Measurements from ENCODE around the gene FUCA2.

Gene FUCA2, protein sequence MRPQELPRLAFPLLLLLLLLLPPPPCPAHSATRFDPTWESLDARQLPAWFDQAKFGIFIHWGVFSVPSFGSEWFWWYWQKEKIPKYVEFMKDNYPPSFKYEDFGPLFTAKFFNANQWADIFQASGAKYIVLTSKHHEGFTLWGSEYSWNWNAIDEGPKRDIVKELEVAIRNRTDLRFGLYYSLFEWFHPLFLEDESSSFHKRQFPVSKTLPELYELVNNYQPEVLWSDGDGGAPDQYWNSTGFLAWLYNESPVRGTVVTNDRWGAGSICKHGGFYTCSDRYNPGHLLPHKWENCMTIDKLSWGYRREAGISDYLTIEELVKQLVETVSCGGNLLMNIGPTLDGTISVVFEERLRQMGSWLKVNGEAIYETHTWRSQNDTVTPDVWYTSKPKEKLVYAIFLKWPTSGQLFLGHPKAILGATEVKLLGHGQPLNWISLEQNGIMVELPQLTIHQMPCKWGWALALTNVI

DNA sequence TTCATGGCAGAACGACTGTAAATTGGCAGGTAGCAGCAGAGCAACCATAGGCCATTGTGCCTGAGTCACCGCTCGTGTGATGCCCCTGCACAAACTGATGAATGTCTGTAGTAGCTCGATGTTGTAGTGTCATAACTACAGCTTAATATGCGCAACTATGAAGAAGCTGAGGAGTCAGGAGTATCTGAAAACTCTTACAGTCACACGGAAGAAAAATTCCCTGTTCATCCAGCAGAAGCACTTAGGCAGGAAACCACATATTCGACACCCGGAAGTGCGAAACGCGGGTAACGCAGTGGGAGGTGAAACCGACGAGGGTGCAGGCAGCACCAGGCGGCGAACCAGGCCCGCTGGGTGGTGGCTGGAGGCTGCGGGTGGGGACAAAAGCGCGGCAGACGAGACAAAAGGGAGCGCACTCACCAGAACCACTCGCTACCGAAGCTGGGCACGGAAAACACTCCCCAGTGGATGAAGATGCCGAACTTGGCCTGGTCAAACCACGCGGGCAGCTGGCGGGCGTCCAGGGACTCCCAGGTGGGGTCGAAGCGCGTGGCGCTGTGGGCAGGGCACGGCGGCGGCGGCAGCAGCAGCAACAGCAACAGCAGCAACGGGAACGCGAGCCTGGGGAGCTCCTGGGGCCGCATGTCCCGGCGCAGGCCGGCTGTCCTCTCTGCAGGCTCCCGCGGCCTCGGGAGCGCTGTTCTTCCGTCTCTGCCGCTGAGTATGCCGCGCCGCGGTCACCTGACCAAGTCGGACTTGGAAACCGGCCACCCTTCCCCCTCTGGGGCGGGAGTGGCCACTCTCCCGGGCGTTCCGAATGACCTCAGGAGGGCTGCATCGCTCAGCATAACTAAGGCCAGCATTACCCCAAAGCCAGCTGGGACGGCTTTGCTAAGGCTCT, at the start of gene FUCA2:
Gene FUCA2, minus strand, starts transcription at position 730 of the 901 bp plus-strand sequence. Its CDS starts 86 bp downstream, at position 644.
- DNase-seq = peak; percentile 67

DNA sequence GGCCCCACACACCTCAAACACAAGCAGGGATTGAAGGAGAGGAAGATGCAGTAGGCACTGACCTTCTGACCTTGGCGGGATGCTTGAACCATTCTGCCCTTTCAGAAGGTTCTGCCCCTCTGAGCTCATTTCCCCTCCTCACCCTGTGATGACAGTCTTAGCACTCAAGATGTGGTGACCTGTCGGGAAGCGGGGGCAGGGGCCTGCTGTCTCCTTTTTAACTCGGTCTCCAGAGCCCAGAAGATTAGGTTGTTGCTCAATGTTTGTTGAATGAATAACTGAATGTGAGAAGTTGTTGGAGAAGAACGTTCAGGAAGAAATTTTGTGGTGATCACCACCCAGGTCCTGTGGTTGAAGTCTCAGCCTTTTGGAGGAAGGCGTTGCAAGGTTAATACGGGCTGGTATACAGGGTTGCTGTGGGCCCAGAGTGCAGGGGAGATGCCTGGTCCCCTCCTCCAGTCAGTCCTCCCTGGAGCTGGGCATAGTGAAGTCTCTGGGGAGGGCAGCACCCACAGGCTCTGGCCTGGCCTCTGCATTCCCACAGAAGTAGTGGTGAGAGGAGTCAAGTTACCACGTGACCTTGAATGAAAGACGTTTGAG, 49.7 kb upstream of the FUCA2 start:
- DNase-seq = no peak

DNA sequence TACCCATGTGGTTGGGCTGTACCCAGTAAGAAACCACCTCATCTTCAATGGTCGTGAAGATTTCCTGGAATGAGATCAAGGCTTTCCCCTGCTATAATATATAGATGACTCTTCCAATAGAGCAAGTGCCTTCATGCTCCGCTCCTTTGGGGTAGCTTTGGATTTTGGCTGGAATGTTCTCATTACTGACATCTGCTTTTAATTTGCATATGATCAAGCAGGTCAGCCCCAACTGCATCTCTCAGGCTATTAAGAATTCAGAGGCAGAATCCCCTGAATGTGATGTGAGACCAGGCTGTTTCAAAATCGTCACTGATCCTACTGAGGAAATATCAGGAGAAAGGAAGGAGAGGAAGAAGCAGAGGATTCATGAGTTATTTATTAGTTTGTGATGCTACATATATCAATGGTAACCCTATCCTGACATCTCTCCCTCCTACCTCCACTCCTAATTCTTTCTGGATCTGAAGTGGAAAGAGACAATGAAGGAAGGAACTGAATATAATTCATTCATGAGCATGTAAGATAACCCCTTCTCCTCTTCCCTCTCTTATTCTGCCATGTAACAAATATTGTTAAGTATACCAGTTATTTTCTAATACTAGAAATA, 47.6 kb upstream of the FUCA2 start:
- DNase-seq = no peak

DNA sequence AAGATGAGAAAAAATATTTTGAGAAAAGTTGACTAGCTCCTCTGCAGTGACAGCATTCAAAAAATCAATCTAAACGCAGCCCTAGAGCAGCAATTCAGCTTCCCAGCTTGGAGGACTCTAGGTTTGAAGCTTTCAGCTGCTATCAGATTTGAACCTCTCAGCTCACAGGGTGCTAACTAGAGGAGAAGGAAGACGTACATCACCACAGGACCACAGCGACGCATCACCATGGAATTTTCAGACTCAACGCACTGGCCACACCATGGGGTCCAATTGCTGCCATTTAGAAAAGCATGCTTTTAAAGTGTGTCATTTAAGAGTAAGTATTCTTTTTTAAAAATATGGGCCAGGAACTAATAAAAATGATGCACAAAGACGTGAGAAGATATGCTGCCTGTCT, 45.0 kb upstream of the FUCA2 start:
- peak; percentile 56 for DNase-seq

DNA sequence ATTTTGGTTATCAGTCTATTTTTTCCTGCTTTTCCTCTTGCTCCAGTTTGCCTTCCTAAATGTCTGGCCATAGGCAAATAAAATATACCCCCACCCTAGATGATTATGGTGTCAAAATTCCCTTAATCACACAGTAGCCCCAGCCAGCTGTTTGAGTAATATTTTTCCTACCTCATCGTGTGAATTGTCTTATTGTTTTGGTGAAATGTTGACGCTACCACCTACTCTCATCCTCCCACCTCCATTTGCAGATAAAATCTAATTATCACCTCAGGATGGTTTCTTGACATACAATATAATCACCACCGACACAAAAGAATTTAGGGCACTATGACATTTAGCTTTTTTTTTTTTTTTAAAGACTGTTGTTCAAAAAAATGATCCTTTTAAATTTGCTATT, 44.1 kb upstream of the FUCA2 start:
- DNase-seq = no peak

DNA sequence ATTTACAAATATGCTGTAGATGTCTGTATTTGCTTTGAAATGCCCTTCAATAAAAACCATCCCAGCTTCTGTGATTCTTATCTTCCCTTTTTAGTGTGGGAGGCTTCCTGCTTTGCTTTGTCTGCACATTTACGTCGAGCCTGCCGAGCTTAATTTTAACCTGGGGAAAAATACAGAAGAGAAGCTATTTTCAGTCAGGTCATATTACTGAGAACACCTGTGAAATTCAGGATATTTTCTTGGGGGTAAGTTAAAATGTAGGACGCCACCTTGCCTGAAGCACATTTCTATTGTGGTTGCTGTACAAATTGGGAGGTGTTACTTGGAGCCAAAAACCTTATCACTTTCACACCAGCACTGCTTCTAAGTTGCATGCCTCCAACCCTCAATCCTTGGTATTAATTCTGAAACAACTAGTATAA, 43.6 kb upstream of the FUCA2 start:
- no peak for DNase-seq

DNA sequence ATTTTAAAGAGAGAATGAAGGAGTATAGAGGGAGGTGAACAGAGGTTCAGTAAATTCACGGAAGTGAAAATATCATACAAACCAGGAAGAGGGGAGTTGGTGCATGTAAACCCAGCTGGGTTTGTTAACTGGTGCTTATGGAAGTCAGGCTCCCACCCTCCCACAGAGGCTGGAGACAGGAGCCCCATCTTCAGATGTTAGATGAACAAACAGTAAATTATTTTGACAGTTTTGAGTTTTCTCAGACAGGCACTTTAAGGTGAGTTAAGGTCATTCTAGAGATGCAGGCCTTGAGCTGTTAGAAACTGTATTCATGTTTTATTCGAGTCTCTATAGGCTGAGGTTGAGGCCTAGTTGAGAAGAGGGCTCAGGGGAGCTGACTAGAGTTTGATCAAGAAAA, 41.8 kb upstream of the FUCA2 start:
- DNase-seq = no peak

DNA sequence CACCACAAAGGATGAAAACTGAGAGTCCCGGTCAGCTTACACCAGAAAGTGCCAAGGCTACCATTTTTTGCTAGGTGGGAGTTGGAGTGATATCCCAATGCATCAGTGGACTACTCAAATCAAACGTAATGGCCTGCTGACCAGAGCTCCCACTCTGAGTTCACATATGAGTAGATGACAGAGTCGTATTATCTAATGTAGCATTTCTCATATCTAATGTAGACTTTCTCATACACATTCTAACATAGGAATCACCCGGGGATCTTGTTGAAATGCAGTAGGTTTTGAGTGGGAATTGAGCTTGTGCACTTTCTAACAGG, 38.4 kb upstream of the FUCA2 start:
- DNase-seq = no peak

DNA sequence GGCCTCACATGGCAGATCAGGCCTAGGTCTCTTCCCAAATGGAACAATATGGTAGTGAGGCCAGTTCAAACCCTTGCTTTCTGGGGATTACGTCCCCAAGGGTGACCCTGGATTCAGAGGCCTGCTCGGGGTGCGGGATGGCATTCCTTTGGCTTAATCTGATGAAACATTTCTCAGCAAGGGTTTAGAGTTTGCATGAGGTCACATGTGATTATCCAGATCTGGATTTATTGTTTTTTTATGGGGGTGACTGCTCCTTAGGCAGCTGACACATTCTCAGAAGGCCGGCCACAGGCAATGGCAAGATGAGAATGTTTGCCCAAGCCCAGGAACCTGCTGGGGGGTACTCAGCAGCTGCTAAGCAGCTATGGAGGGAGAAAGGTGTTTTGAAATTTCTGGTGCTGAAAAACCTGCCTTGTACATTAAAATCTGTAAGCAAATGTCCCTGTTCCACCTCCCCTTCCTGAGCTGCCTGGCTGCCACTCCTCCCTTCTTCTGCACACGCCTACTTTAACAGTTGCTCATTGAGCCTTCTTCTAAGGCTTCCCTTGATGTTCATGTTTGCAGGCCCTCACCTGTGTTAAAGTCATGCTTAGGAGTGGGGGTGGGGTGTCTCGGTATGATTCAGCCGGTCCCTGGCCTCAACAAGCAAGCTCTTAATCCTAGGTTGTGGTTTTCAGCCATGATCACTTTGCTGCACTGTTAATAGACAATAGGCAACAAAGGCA, 37.9 kb upstream of the FUCA2 start:
- peak; percentile 5 for DNase-seq

DNA sequence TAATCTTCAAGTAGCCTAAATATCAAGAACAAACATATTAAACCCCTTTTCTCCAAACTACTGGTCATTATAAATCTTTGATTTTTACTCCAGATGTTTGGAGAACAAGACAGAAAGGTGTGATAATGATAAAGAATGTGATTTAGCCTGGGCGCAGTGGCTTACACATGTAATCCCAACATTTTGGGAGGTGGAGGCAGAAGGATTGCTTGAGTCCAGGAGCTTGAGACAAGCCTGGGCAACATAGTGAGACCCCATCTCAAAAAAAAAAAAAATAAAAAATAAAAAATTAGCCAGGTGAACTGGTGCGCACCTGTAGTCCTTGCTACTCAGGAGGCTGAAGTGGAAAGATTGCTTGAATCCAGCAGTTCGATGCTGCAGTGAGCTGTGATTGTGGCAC, 35.1 kb upstream of the FUCA2 start:
- DNase-seq = no peak

DNA sequence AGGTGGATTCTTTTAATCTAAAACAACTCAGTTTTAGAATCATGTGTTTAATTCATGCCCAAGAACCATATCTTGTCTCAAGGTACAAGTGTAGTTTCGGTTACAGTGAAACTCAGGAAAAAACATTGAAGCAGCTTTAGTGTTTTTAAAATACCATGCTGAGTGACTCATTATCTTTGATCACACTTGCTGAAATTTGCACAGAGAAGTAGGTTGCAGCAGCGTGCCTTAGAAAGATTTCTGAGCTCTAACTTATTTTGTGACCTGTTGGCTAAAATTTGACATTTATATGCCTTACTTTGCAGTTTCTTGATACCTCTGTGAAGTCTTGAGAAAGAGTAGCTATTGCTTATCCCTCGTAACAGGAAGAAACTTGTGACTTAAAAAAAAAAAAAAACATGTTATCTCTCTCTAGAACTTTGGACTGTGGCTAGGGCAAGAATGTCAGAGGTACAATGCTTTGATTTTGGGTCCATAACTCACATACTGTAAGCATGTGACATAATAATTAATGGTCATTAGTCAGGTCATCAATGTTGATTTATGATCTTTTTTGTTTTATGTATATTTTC, 34.5 kb upstream of the FUCA2 start:
- no peak for DNase-seq

DNA sequence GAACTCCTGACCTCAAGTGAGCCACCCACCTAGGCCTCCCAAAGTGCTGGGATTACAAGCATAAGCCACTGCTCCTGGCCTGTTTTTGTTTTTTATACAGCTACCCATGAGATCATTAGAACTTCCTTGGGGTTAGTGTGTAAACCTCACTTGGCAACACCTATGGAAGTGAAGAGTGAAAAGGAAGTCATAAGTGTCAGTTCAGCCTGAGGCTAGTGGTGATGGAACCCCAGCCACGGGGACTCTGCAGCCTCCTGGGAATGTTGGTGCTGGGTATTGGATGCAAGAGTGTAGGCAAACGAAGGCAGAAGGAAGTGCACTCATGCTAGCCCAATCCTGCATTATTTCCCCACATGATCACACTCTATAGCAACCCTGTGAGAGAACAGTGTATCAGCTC, 33.6 kb upstream of the FUCA2 start:
- DNase-seq = no peak

DNA sequence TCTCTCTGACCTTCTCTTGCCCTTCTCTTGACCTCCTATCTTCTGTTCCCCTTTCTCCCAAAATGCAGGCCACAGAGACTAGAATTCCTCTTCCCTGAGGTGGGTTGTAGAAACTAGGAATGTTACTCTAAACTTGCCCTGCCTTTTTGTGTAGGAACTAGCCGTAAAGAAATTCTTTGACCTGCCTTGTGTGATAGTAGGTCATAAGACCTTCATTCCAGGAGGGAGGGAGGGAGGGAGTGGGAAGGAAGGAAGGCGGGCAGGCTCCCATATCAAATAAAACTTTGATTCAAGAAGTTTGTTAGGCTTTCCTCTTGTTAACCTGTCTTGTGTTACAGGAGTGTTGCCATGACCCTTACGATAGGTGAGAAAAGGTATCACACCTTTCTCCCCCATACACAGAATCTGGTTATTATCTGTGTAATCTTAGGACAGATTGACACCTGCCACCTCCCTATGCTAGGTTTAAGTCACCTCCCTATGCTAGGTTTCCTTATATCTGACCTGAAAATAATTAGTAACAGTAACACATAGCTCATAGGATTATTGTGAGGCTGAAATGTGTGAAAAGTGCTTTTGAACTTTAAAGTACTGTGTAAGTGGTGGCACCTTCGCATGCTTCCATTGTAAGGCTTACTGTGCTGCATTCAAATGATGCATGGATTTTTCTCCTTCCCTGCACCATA, 32.6 kb upstream of the FUCA2 start:
- DNase-seq = no peak

DNA sequence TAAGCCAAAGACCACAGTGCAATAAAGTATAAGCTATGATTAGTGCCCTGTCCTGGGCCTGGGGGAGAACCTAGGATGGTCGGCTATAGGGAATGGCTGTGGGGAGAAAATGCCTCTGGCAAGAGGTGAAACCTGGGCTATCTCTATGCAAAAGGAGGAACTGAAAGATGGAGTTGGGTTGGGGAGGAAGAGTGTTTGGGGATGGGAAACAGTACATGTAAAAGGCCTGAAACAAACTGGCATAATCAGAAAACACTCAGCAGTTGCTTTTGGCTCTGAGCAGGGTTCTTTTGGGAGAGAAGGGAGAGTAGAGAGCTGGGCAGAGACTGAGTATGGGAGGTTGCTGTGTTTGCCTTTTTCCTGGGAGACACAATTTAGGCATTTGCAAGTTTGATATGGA, 31.9 kb upstream of the FUCA2 start:
- DNase-seq = no peak

DNA sequence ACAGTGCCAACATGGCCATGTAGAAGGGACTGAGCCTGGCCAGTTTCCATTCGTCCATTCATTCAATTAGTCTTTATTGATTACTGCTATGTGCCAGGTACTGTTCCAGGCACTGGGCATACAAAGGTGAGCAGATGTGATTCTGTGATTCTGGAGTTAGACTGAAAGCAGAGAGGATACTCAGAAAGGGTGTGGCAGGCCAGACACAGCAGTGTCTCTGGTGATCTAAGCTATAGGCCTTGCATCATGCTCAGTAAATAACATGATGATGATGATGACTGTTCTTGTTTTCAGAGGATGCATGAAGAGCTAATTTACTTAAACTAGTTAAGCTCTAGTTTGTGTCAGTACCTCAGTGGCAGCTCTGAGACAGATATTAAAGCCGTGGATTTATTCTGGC, 31.4 kb upstream of the FUCA2 start:
- no peak for DNase-seq

DNA sequence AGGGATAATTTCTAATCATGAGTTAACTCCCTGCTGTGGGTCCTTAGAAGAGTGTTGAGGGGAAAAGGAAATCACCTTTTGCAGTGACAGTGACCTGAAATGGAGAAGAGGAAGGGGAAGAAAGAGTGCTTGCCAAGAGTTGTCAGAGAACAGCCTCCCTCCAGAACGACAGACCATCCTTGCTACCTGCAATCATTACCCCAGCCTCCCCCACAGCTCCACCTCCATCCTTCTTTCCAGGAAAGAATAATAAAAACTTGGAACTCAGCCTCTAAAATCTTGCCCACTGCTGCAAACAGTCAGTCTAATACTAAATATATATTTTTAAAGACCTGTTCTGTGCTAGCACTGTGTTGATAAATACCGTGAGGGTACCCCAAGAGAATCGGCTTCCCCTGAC, 28.7 kb upstream of the FUCA2 start:
- no peak for DNase-seq

DNA sequence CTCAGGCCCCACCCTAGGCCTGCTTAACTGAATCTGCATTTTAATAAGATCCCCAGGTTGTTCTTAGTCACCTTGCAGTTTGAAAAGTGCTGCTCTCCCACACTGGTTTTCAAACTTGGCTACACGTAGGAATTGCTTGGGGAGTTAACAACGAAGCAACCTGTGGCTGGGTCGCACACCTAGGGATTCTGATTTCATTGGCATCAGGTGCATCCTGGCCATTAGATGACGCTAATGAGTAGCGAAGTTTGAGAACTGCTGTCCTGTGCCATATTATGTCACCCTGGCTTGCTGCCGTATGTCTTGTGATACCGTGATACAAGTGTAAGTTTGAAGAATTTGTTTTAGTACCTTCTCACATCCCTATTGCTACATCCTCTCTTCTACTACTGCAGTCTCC, 28.2 kb upstream of the FUCA2 start:
- DNase-seq = no peak

DNA sequence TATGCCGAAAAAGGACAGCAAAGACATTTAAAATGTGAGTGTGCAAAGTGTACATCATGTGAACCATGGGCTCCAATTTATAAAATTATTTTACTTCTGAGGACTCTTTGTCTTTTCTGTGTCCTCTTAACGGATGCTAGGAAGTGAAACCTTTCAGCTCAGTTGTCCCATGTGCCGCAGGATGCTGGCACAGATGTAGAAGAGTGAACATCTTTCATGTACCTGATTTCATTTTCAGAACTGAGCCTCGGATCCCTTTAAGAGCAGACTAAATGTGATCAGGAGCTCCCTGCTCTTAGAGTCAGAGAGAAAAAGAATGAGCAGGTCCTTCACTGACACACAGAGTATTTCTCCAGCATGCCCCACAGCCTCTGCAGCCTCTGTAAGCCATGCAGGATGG, 27.6 kb upstream of the FUCA2 start:
- no peak for DNase-seq

DNA sequence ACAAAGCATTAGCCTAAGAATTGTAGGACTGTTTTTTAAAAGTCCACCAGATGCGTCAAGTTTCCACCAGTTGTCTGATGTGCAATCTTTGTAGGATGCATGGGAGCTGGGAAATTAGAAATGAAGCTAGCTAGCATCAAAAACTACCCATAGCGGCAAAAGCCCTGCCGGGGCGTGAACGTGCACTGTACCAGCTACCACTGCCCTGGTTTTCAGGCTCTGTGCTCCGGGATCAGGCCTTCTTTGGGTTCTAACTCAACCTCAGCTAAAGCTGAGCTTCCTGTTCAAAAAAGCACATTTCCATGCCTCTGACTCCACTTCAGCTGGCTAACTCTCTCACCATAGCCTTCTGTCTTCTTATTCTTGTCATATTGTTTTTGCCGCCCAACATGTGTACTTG, 26.9 kb upstream of the FUCA2 start:
- DNase-seq = no peak

DNA sequence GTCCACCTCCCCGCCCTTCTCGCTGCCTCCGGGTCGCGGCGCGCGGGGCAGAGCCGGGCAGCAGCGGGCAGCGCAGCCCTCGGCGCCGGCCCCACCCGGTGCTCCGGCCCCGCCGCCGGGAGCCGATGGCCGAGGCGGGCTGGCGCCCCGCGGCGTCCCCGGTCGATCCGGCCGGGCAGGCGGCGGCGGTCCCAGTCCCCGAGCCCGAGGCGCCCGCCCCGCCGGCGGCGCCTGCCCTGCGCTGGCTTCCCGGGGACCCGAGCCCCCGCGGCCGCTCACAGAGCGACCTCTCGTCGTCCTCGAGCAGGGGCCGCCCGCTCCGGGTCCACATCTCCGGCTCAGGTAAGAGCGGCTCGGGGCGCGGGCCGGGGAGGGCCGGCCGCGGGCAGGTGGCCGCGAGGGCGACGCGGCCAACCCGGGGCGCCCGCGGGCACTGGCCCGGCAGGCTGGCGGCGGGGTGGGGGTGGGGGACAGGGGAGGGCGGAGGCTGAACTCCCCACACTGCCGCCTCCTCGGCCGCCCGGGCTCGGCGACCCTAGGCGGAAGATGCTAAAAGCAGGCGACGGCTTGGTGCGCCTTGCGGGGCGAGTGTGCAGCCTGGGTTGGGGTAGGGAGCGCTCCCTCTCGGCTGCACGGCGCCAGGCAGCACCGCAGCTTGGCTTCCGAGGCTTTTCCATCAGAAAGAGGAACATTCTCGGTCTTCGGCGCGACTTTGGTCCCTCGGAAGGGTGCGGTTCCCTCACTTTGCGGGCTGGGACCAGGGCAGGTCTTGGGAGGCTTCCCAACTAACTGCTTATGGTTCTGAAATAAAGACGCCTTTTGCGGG, 25.6 kb upstream of the FUCA2 start:
- peak; percentile 44 for DNase-seq

DNA sequence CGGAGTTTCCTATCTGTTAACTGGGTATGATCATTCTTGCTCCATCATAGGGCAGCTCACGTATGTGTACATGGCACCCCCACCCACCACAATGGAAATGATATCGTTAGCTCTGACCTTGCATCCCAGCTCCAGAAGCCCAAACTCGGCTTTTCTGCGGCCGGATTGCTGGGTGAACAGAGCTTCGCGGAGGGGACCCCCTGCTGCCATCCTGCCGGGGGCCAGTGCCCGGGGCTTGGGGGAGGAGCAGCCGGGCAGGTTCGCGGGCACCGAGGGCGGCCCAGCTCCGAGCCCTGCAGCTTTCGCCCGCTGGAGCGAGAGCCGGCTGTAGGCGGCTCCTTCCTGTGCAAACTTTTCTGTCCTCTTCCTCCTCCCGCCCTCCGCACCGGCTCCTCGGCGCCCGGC, 24.9 kb upstream of the FUCA2 start:
- peak; percentile 42 for DNase-seq

All from T1000 (cell line).